OCI-LY7 (cell line): ENCODE measurements around the gene DGCR8. TPM values are rescaled to one million over a fixed set of nuclear protein-coding genes. Genes with fewer than 3 reads are reported as not detected.

ENCODE experiments used
- BruUV-seq: library from RNA; stranded (reverse); fragments of 400-500 nt; replicated peaks from 2 replicates; lab custom pipeline; 2021; lab: Mats Ljungman, UMichigan
- CTCF ChIA-PET: fragments of 300-600 bp; sonication (Branson Sonifier 250); formaldehyde crosslinking; loops from one replicate; lab custom pipeline; 2022; ENCODE audit warnings: antibody characterized with exemption; ENCODE audit not compliant: unreplicated experiment; lab: Charles Lee
- POLR2A ChIA-PET: fragments of 300-600 bp; sonication (Branson Sonifier 250); formaldehyde crosslinking; loops from one replicate; lab custom pipeline; 2022; ENCODE audit warnings: antibody characterized with exemption; lab: Charles Lee
- DNase-seq: peaks from one replicate; pipeline ENCODE4 v3.0.0-alpha.2; 2015; ENCODE audit warnings: low spot score
- H2AFZ ChIP-seq: fragments of 200-600 bp; sonication (generic), shearing (Covaris generic); 2 replicates; pipeline ENCODE4 v1.6.1; 2014; ENCODE audit warnings: mild to moderate bottlenecking, antibody characterized with exemption, low read length, moderate library complexity
- H3K27ac ChIP-seq: fragments of 200-600 bp; sonication (generic); 2 replicates; pipeline ENCODE4 v1.5.1; 2014; ENCODE audit warnings: mixed run types, low read depth, mild to moderate bottlenecking, moderate library complexity, low read length, inconsistent platforms; ENCODE audit not compliant: poor library complexity, severe bottlenecking
- H3K36me3 ChIP-seq: fragments of 200-600 bp; sonication (generic); 2 replicates; pipeline ENCODE4 v1.6.1; 2014; ENCODE audit warnings: mild to moderate bottlenecking, antibody characterized with exemption, low read length, moderate library complexity, mixed read lengths; ENCODE audit not compliant: insufficient read depth
- H3K4me1 ChIP-seq: fragments of 200-600 bp; sonication (generic); 2 replicates; pipeline ENCODE4 v1.5.1; 2014; ENCODE audit warnings: mild to moderate bottlenecking, low read length; ENCODE audit not compliant: insufficient read depth, poor library complexity, severe bottlenecking
- H3K4me2 ChIP-seq: fragments of 200-600 bp; sonication (generic); 2 replicates; pipeline ENCODE4 v1.6.1; 2014; ENCODE audit warnings: mild to moderate bottlenecking, low read length
- H3K4me3 ChIP-seq: fragments of 200-600 bp; sonication (generic); 2 replicates; pipeline ENCODE4 v1.5.1; 2014; ENCODE audit warnings: mild to moderate bottlenecking, low read depth, low read length; ENCODE audit not compliant: poor library complexity, severe bottlenecking
- H3K79me2 ChIP-seq: fragments of 200-600 bp; sonication (generic); 2 replicates; pipeline ENCODE4 v1.6.1; 2016; ENCODE audit warnings: low read depth, mild to moderate bottlenecking, low read length, moderate library complexity, mixed read lengths; ENCODE audit not compliant: insufficient read depth
- H3K9me2 ChIP-seq: fragments of 200-600 bp; sonication (generic); 2 replicates; pipeline ENCODE4 v1.6.1; 2016; ENCODE audit warnings: mild to moderate bottlenecking, low read length, mixed read lengths; ENCODE audit not compliant: insufficient read depth
- H3K9me3 ChIP-seq: fragments of 200-600 bp; sonication (generic); 2 replicates; pipeline ENCODE4 v1.6.1; 2014; ENCODE audit warnings: mild to moderate bottlenecking, mixed run types, low read length, mixed read lengths
- H4K20me1 ChIP-seq: fragments of 200-600 bp; sonication (generic); 2 replicates; pipeline ENCODE4 v1.6.1; 2014; ENCODE audit warnings: mild to moderate bottlenecking, antibody characterized with exemption, low read length, moderate library complexity, mixed read lengths; ENCODE audit not compliant: insufficient read depth
- CTCF ChIP-seq: fragments of 200-600 bp; sonication (generic); conservative IDR thresholded peaks from 2 replicates; pipeline ENCODE4 v1.5.1; 2014; ENCODE audit warnings: mild to moderate bottlenecking, antibody characterized with exemption, low read length, moderate library complexity, mixed read lengths
- EZH2phosphoT487 ChIP-seq: fragments of 200-600 bp; sonication (generic); IDR thresholded peaks from 2 replicates; pipeline ENCODE4 v1.6.1; 2018; ENCODE audit warnings: low read depth, borderline replicate concordance, mild to moderate bottlenecking, mixed run types, antibody characterized with exemption, low read length, moderate library complexity, mixed read lengths
- intact Hi-C: fragments of 100-400 bp; cut with micrococcal nuclease; formaldehyde crosslinking; loops from one replicate; pipeline ENCODE4 v1.10.0; 2022; ENCODE audit not compliant: unreplicated experiment
- total RNA-seq, 2 experiments: library from RNA; depleted of rRNA in 1 of 2; stranded (reverse); fragments of >200 nt in 1 of 2; shearing (Covaris generic) in 1 of 2; gene quantifications; 2 replicates each; pipeline ENCODE4 v1.2.3, GENCODE V29; 2014 to 2022

Gene DGCR8
- total RNA-seq, 2 experiments from 2014 or later = 49.5 to 68.2 TPM

GRCh38 chr22:20087319-20088262 lies 7.5 kb downstream of the DGCR8 start:
- ChIA-PET CTCF (no interaction called here), POLR2A (interaction anchor here (0.5 kb wide), 1 partner anchor 14 kb away, joined by 3 read pairs; no protein-coding TSS in a partner anchor)
- H2AFZ ChIP-seq = no peak overlapping the region
- H3K27ac ChIP-seq = no peak overlapping the region
- peaks cover 17% of the 10 kb centered on the region for H3K4me1 ChIP-seq
- DNase-seq = no peak
- 0 out of 2 replicates have a peak, but pooled peaks cover 3% of the 10 kb centered on the region for H4K20me1 ChIP-seq
- peaks cover 72% of the 10 kb centered on the region for H3K36me3 ChIP-seq
- peaks cover 32% of the 10 kb centered on the region for H3K79me2 ChIP-seq
- H3K4me2 ChIP-seq = no peak overlapping the region
- no peaks in the 10 kb centered on the region for H3K9me2 ChIP-seq
- no peak overlapping the region for H3K4me3 ChIP-seq
- no TSS peak for BruUV-seq
- H3K9me3 ChIP-seq = no peaks in the 10 kb centered on the region
- TF ChIP-seq CTCF (no peak), EZH2phosphoT487 (no peak)
- intact Hi-C loops = no loop called here

- Histone ChIP-seq H3K27ac (no peak overlapping the region), H3K4me1 (peaks cover 10% of the 10 kb centered on the region), H3K36me3 (peaks cover 78% of the 10 kb centered on the region), H3K79me2 (peaks cover 26% of the 10 kb centered on the region; the same call in 1 of the 2 replicates), H2AFZ (no peak overlapping the region), H3K4me3 (no peak overlapping the region), H4K20me1 (0 out of 2 replicates have a peak, but pooled peaks cover 3% of the 10 kb centered on the region), H3K4me2 (no peak overlapping the region), H3K9me3 (no peaks in the 10 kb centered on the region), H3K9me2 (no peaks in the 10 kb centered on the region)
- intact Hi-C loops = no loop called here
- ChIA-PET CTCF (no interaction called here), POLR2A (interaction anchor here (0.5 kb wide), 1 partner anchor 13 kb away, joined by 3 read pairs; no protein-coding TSS in a partner anchor)
- no TSS peak for BruUV-seq
- no peak for DNase-seq
- TF ChIP-seq CTCF (no peak), EZH2phosphoT487 (no peak)
Observed at GRCh38 chr22:20088263-20088648, 8.2 kb downstream of the DGCR8 start.
